Lower lobe of right lung (tissue), 2 donors: ENCODE measurements around the gene SNX8. TPM values are rescaled to one million over a fixed set of nuclear protein-coding genes. Genes with fewer than 3 reads are reported as not detected.

Experiments used
- ATAC-seq, 2 donors: fragments of 200-7000 bp; cut with Tn5 transposase; one replicate each; pipeline ENCODE4 v1.9.1; 2020 to 2022; ENCODE audit warnings: mild to moderate bottlenecking in 2 of 2, moderate library complexity in 2 of 2
- DNase-seq: peaks from one replicate; pipeline ENCODE4 v3.0.0-alpha.2; 2020
- H3K27ac ChIP-seq: fragments of 200-600 bp; one replicate; pipeline ENCODE4 v1.8.0; 2022
- H3K27me3 ChIP-seq: fragments of 200-600 bp; one replicate; pipeline ENCODE4 v1.8.0; 2022; ENCODE audit warnings: low read depth
- H3K36me3 ChIP-seq: fragments of 200-600 bp; one replicate; pipeline ENCODE4 v1.8.0; 2022; ENCODE audit warnings: mild to moderate bottlenecking
- H3K4me1 ChIP-seq: fragments of 200-600 bp; one replicate; pipeline ENCODE4 v1.8.0; 2022
- H3K4me3 ChIP-seq: fragments of 200-600 bp; one replicate; pipeline ENCODE4 v1.8.0; 2022; ENCODE audit warnings: mild to moderate bottlenecking
- H3K9me3 ChIP-seq: fragments of 200-600 bp; one replicate; pipeline ENCODE4 v1.8.0; 2022
- CTCF ChIP-seq: fragments of 200-600 bp; IDR thresholded peaks from one replicate; pipeline ENCODE4 v1.8.0; 2022; ENCODE audit warnings: antibody characterized with exemption, mild to moderate bottlenecking
- intact Hi-C: fragments of 100-400 bp; cut with DNase I; formaldehyde crosslinking; loops from one replicate; pipeline ENCODE4 v1.11.0; 2022
- total RNA-seq: library from RNA; stranded (reverse); fragmentation: NEBNext Ultra II Directional; extraction: Animal tissue kit (Norgen Biotek cat#: 25700); gene quantifications from one replicate; pipeline ENCODE4 v1.2.1, GENCODE V29; 2021
- donor health status: DM: no; HTN: yes; CAD: no; lungs with severe emphysema.

The SNX8 gene
- total RNA-seq, 1 donor from 2014 or later = 43.1 TPM

GRCh38 chr7:2253525-2254244, 60.6 kb downstream of the SNX8 start:
- TF ChIP-seq CTCF = no peak
- no peak overlapping the region for H3K4me3 ChIP-seq
- no peak overlapping the region for H3K27ac ChIP-seq
- no peaks in the 10 kb centered on the region for H3K9me3 ChIP-seq
- ATAC-seq (no peak), DNase-seq (no peak)
- H3K4me1 ChIP-seq = peaks cover 11% of the 10 kb centered on the region
- H3K27me3 ChIP-seq = no peaks in the 10 kb centered on the region
- peaks cover 36% of the 10 kb centered on the region for H3K36me3 ChIP-seq
- intact Hi-C loops = no loop called here

- DNase-seq = no peak
- no peak overlapping the region for H3K27ac ChIP-seq
- H3K27me3 ChIP-seq = no peaks in the 10 kb centered on the region
- H3K4me3 ChIP-seq = no peak overlapping the region
- peaks cover 34% of the 10 kb centered on the region for H3K36me3 ChIP-seq
- intact Hi-C loops = no loop called here
- no peak for TF ChIP-seq CTCF
- peak; percentile 62 to 72 for ATAC-seq
- peaks cover 15% of the 10 kb centered on the region for H3K4me1 ChIP-seq
- H3K9me3 ChIP-seq = no peaks in the 10 kb centered on the region
Observed at GRCh38 chr7:2253021-2253420, 61.2 kb downstream of the SNX8 start.

GRCh38 chr7:2251841-2252771, 62.1 kb downstream of the SNX8 start:
- H3K4me3 ChIP-seq = no peak overlapping the region
- DNase-seq (no peak), ATAC-seq (peak; percentile 25 to 48)
- no peaks in the 10 kb centered on the region for H3K9me3 ChIP-seq
- no peak for TF ChIP-seq CTCF
- peaks cover 15% of the 10 kb centered on the region for H3K4me1 ChIP-seq
- intact Hi-C loops = no loop called here
- no peaks in the 10 kb centered on the region for H3K27me3 ChIP-seq
- peaks cover 29% of the 10 kb centered on the region for H3K36me3 ChIP-seq
- no peak overlapping the region for H3K27ac ChIP-seq

GRCh38 chr7:2251381-2251780, 62.9 kb downstream of the SNX8 start:
- H3K27me3 ChIP-seq = no peaks in the 10 kb centered on the region
- ATAC-seq = no peak

More at GRCh38 chr7:2251381-2251780, 62.9 kb downstream of the SNX8 start:
- intact Hi-C loops = no loop called here
- H3K36me3 ChIP-seq = peaks cover 22% of the 10 kb centered on the region
- H3K4me3 ChIP-seq = no peak overlapping the region
- no peak for DNase-seq
- no peak for TF ChIP-seq CTCF
- no peak overlapping the region for H3K27ac ChIP-seq
- no peaks in the 10 kb centered on the region for H3K9me3 ChIP-seq
- peaks cover 21% of the 10 kb centered on the region for H3K4me1 ChIP-seq
